Measurements from ENCODE around the gene GALNTL6.

Gene GALNTL6

GRCh38 chr4:171993247-171993646 lies 180.0 kb downstream of the GALNTL6 start:
- DNase-seq (ENCODE audit: low read depth in 2 of 3, low spot score in 2 of 3) = no peak

GRCh38 chr4:172007889-172008288 lies 194.7 kb downstream of the GALNTL6 start:
- DNase-seq (ENCODE audit: low read depth in 2 of 3, low spot score in 2 of 3) = no peak

- no peak for DNase-seq (ENCODE audit: low read depth in 2 of 3, low spot score in 2 of 3)
Observed at GRCh38 chr4:172009446-172010230, 196.4 kb downstream of the GALNTL6 start.

GRCh38 chr4:172011196-172011595 lies 198.0 kb downstream of the GALNTL6 start:
- DNase-seq (ENCODE audit: low read depth in 2 of 3, low spot score in 2 of 3) = no peak

GRCh38 chr4:172018358-172018757 lies 205.2 kb downstream of the GALNTL6 start:
- DNase-seq (ENCODE audit: low read depth in 2 of 3, low spot score in 2 of 3) = no peak

GRCh38 chr4:172035562-172035961 lies 222.4 kb downstream of the GALNTL6 start:
- no peak for DNase-seq (ENCODE audit: low read depth in 2 of 3, low spot score in 2 of 3)

- DNase-seq (ENCODE audit: low read depth in 2 of 3, low spot score in 2 of 3) = no peak
Observed at GRCh38 chr4:172040766-172041165, 227.6 kb downstream of the GALNTL6 start.

GRCh38 chr4:172042714-172043114 lies 229.5 kb downstream of the GALNTL6 start:
- no peak for DNase-seq (ENCODE audit: low read depth in 2 of 3, low spot score in 2 of 3)

- no peak for DNase-seq (ENCODE audit: low read depth in 2 of 3, low spot score in 2 of 3)
Observed at GRCh38 chr4:172045981-172046380, 232.8 kb downstream of the GALNTL6 start.

- no peak for DNase-seq (ENCODE audit: low read depth in 2 of 3, low spot score in 2 of 3)
Observed at GRCh38 chr4:172048666-172049065, 235.5 kb downstream of the GALNTL6 start.

- DNase-seq (ENCODE audit: low read depth in 2 of 3, low spot score in 2 of 3) = no peak
Observed at GRCh38 chr4:172050911-172051310, 237.7 kb downstream of the GALNTL6 start.

GRCh38 chr4:172055046-172055445 lies 241.8 kb downstream of the GALNTL6 start:
- no peak for DNase-seq (ENCODE audit: low read depth in 2 of 3, low spot score in 2 of 3)

GRCh38 chr4:172055498-172055897 lies 242.3 kb downstream of the GALNTL6 start:
- DNase-seq (ENCODE audit: low read depth in 2 of 3, low spot score in 2 of 3) = no peak

GRCh38 chr4:172061204-172061603 lies 248.0 kb downstream of the GALNTL6 start:
- no peak for DNase-seq (ENCODE audit: low read depth in 2 of 3, low spot score in 2 of 3)

- DNase-seq (ENCODE audit: low read depth in 2 of 3, low spot score in 2 of 3) = no peak
Observed at GRCh38 chr4:172068506-172068905, 255.3 kb downstream of the GALNTL6 start.

GRCh38 chr4:172073590-172073989 lies 260.4 kb downstream of the GALNTL6 start:
- no peak for DNase-seq (ENCODE audit: low read depth in 2 of 3, low spot score in 2 of 3)

- DNase-seq (ENCODE audit: low read depth in 2 of 3, low spot score in 2 of 3) = no peak
Observed at GRCh38 chr4:172083272-172083671, 270.1 kb downstream of the GALNTL6 start.

- no peak for DNase-seq (ENCODE audit: low read depth in 2 of 3, low spot score in 2 of 3)
Observed at GRCh38 chr4:172088556-172088955, 275.4 kb downstream of the GALNTL6 start.

GRCh38 chr4:172095161-172095560 lies 282.0 kb downstream of the GALNTL6 start:
- DNase-seq (ENCODE audit: low read depth in 2 of 3, low spot score in 2 of 3) = no peak

GRCh38 chr4:172096786-172097185 lies 283.6 kb downstream of the GALNTL6 start:
- no peak for DNase-seq (ENCODE audit: low read depth in 2 of 3, low spot score in 2 of 3)

- DNase-seq (ENCODE audit: low read depth in 2 of 3, low spot score in 2 of 3) = no peak
Observed at GRCh38 chr4:172099376-172099775, 286.2 kb downstream of the GALNTL6 start.

- DNase-seq (ENCODE audit: low read depth in 2 of 3, low spot score in 2 of 3) = no peak
Observed at GRCh38 chr4:172103456-172103855, 290.3 kb downstream of the GALNTL6 start.

GRCh38 chr4:172104539-172104938 lies 291.3 kb downstream of the GALNTL6 start:
- DNase-seq (ENCODE audit: low read depth in 2 of 3, low spot score in 2 of 3) = no peak
